Spleen (tissue), 11 donors: Measurements from ENCODE around the gene ZNF655. TPM values are rescaled to one million over a fixed set of nuclear protein-coding genes. Genes with fewer than 3 reads are reported as not detected.

Experiments
- DNase-seq: peaks from one replicate; pipeline ENCODE4 v3.0.0-alpha.2; 2020
- H3K27ac ChIP-seq, 8 donors: fragments of 200-600 bp; sonication (generic) in 7 of 8; 1 replicate in 4 of 8; 2 replicates in 4 of 8; pipeline versions ENCODE4 v1.5.0 to v1.8.0; 2016 to 2021; ENCODE audit warnings: inconsistent platforms in 4 of 8, mild to moderate bottlenecking in 4 of 8, moderate library complexity in 1 of 8
- H3K27me3 ChIP-seq, 7 donors: fragments of 200-600 bp; sonication (generic) in 6 of 7; replicated peaks in 1 of 7; 1 replicate in 4 of 7; 2 replicates in 3 of 7; pipeline versions ENCODE4 v1.5.0 to v1.8.0; 2016 to 2021; ENCODE audit warnings: inconsistent platforms in 3 of 7, mild to moderate bottlenecking in 1 of 7
- H3K36me3 ChIP-seq, 6 donors: fragments of 200-600 bp; sonication (generic) in 5 of 6; 1 replicate in 4 of 6; 2 replicates in 2 of 6; pipeline versions ENCODE4 v1.5.0 to v1.8.0; 2016 to 2021; ENCODE audit warnings: inconsistent platforms in 2 of 6
- H3K4me1 ChIP-seq, 6 donors: fragments of 200-600 bp; sonication (generic) in 5 of 6; 1 replicate in 3 of 6; 2 replicates in 3 of 6; pipeline versions ENCODE4 v1.5.0 to v1.8.0; 2016 to 2021; ENCODE audit warnings: inconsistent platforms in 3 of 6
- H3K4me3 ChIP-seq, 8 donors: fragments of 200-600 bp; sonication (generic) in 7 of 8; 1 replicate in 4 of 8; 2 replicates in 4 of 8; pipeline versions ENCODE4 v1.5.0 to v1.8.0; 2016 to 2021; ENCODE audit warnings: inconsistent platforms in 4 of 8, mild to moderate bottlenecking in 4 of 8, moderate library complexity in 2 of 8
- H3K9me3 ChIP-seq, 8 donors: fragments of 200-600 bp; sonication (generic) in 7 of 8; 1 replicate in 4 of 8; 2 replicates in 4 of 8; pipeline versions ENCODE4 v1.5.0 to v1.8.0; 2016 to 2021; ENCODE audit warnings: inconsistent platforms in 4 of 8
- CTCF ChIP-seq, 11 experiments: fragments of 200-600 bp in 7 of 11; fragments of 450-650 bp in 4 of 11; sonication (generic) in 4 of 11; IDR thresholded peaks in 8 of 11; conservative IDR thresholded peaks in 3 of 11; 1 replicate in 7 of 11; 2 replicates in 4 of 11; pipeline versions ENCODE4 v1.4.0 to v1.8.0; 2016 to 2021; ENCODE audit warnings: antibody characterized with exemption in 11 of 11, inconsistent platforms in 4 of 11, mild to moderate bottlenecking in 1 of 11
- POLR2A ChIP-seq, 3 donors: fragments of 450-650 bp; IDR thresholded peaks; one replicate each; pipeline ENCODE4 v1.5.1; 2017; ENCODE audit warnings: antibody characterized with exemption in 3 of 3, mild to moderate bottlenecking in 1 of 3
- POLR2AphosphoS5 ChIP-seq, 3 donors: sonication (generic); formaldehyde crosslinking; IDR thresholded peaks; one replicate each; pipeline ENCODE4 v1.5.1; 2017; ENCODE audit warnings: antibody characterized with exemption in 3 of 3
- WGBS, 5 donors: extraction: QIAGEN DNeasy Blood & Tissue Kit in 3 of 5; methylation state at CpG; one replicate each; pipeline versions ENCODE4 v1.1.5 to v1.1.7; 2013 to 2018; 5-methylcytosine and 5-hydroxymethylcytosine counted together
- intact Hi-C: fragments of 100-400 bp; cut with DNase I; formaldehyde crosslinking; loops from one replicate; pipeline ENCODE4 v1.15.0; 2023; ENCODE audit warnings: low total_unique reads
- polyA plus RNA-seq, 3 donors: library from polyadenylated mRNA; stranded (reverse); fragments of 200-250 nt; gene quantifications; one replicate each; pipeline ENCODE4 v1.2.1, GENCODE V29; 2013
- total RNA-seq, 7 donors: library from RNA; depleted of rRNA in 3 of 7; stranded (reverse); fragments of >200 nt in 3 of 7; fragmentation: NEBNext Ultra II Directional in 4 of 7; extraction: Animal tissue kit (Norgen Biotek cat#: 25700) in 4 of 7; gene quantifications; one replicate each; pipeline versions ENCODE4 v1.1.0 to v1.2.1, GENCODE V29; 2016 to 2021
- donor health status: healthy with polysubstance abuse.
- donor health status: DM: no; HTN: no; CAD: no; lungs with moderate emphysema.
- donor health status: DM: no; HTN: no; CAD: no.
- donor health status: Bipolar disorder and iron deficiency.
- donor health status: healthy.
- donor health status: DM: no; HTN: no; CAD: no.
- donor health status: DM: yes; HTN: yes; CAD: no.

The ZNF655 gene
- total and polyA plus RNA-seq, 10 donors: 34.5 to 176 (median 86.6) TPM

- Histone ChIP-seq H3K9me3 (no peaks in the 10 kb centered on the region), H3K4me1 (no peaks in the 10 kb centered on the region), H3K36me3 (no peaks in the 10 kb centered on the region), H3K27me3 (no peaks in the 10 kb centered on the region), H3K27ac (no peak overlapping the region), H3K4me3 (no peak overlapping the region)
- intact Hi-C loops: no loop called here
- WGBS, 5 donors: 81 to 84% (median 84%) methylated on average over 7 of the region's 7 CpGs
- TF ChIP-seq CTCF (IDR thresholded peaks at IDR 0.05 in 8 of 11, conservative IDR thresholded peaks at IDR 0.05 in 3 of 11) (no peak), POLR2A (IDR thresholded peaks at IDR 0.05) (no peak), POLR2AphosphoS5 (IDR thresholded peaks at IDR 0.05) (no peak)
- DNase-seq: no peak
Observed at GRCh38 chr7:99594948-99595745, 36.7 kb downstream of the ZNF655 start.

GRCh38 chr7:99596408-99596955 is 38.0 kb downstream of the ZNF655 start:
- Histone ChIP-seq H3K36me3 (no peaks in the 10 kb centered on the region), H3K27me3 (no peaks in the 10 kb centered on the region), H3K9me3 (no peaks in the 10 kb centered on the region), H3K4me1 (no peaks in the 10 kb centered on the region), H3K4me3 (no peak overlapping the region), H3K27ac (no peak overlapping the region)
- WGBS, 5 donors: 81 to 93% (median 88%) methylated on average over 1 of the region's 1 CpG
- no peak for DNase-seq
- no peak for TF ChIP-seq POLR2A (IDR thresholded peaks at IDR 0.05)
- no peak for TF ChIP-seq CTCF (IDR thresholded peaks at IDR 0.05 in 8 of 11, conservative IDR thresholded peaks at IDR 0.05 in 3 of 11)
- no peak for TF ChIP-seq POLR2AphosphoS5 (IDR thresholded peaks at IDR 0.05)
- intact Hi-C loops: no loop called here

GRCh38 chr7:99597762-99598501 is 39.5 kb downstream of the ZNF655 start, which contains the start of gene TMEM225B:
Gene TMEM225B (plus strand): TSS chr7:99598267. CDS start chr7:99604389, 6,122 bp downstream.
- no peak for DNase-seq
- WGBS, 5 donors: 62 to 81% (median 71%) methylated on average over 30 to 34 of the region's 34 CpGs
- H3K27ac ChIP-seq: no peak within 1 kb of the TSS
- H3K4me1 ChIP-seq: no peaks in the 10 kb centered on the region
- intact Hi-C loops: no loop called here
- no peaks in the 10 kb centered on the region for H3K9me3 ChIP-seq
- TF ChIP-seq POLR2AphosphoS5 (IDR thresholded peaks at IDR 0.05) (no peak), POLR2A (IDR thresholded peaks at IDR 0.05) (no peak), CTCF (IDR thresholded peaks at IDR 0.05 in 8 of 11, conservative IDR thresholded peaks at IDR 0.05 in 3 of 11) (no peak)
- H3K27me3 ChIP-seq: no peaks in the 10 kb centered on the region
- no peaks in the 10 kb centered on the region for H3K36me3 ChIP-seq
- no peak within 1 kb of the TSS for H3K4me3 ChIP-seq

- Histone ChIP-seq H3K4me1 (no peaks in the 10 kb centered on the region), H3K27ac (no peak overlapping the region), H3K27me3 (no peaks in the 10 kb centered on the region), H3K36me3 (no peaks in the 10 kb centered on the region), H3K9me3 (no peaks in the 10 kb centered on the region), H3K4me3 (no peak overlapping the region)
- WGBS, 5 donors: 69 to 91% (median 77%) methylated on average over 4 of the region's 4 CpGs
- intact Hi-C loops: no loop called here
- no peak for TF ChIP-seq CTCF (IDR thresholded peaks at IDR 0.05 in 8 of 11, conservative IDR thresholded peaks at IDR 0.05 in 3 of 11)
- TF ChIP-seq POLR2AphosphoS5 (IDR thresholded peaks at IDR 0.05): no peak
- TF ChIP-seq POLR2A (IDR thresholded peaks at IDR 0.05): no peak
- DNase-seq: no peak
Observed at GRCh38 chr7:99599836-99600235, 41.4 kb downstream of the ZNF655 start.
